AG09319 (cell line): ENCODE measurements around the gene CNNM1.

Source experiments
- DNase-seq: peaks from one replicate; pipeline ENCODE4 v3.0.0-alpha.2; 2010; ENCODE audit warnings: low read depth; ENCODE audit errors: extremely low read depth
- TF ChIP-seq, protein P1 (sequence below): IDR thresholded peaks from 2 replicates; pipeline ENCODE4 v1.5.1; 2011; ENCODE audit warnings: low read depth, mild to moderate bottlenecking, inconsistent platforms, low read length, moderate library complexity

Gene CNNM1

DNA sequence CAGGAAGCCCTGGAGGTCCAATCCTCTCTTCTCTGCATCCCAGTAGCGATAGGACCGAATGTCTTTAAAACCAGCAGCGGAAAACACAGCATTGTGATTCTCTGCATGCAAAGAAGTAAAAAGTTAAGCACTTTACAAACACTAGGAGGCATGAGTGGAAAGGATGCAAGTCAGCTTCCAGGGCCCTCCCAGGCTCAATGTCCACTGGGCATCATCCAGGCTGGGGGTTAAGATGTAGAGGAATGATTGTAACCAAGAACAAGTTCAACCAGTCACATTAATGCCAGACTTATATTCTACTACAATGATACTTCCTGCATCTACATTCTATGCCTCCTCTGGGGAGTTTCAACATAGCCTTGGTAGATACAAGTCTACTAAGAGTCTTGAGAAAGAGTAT lies 77.0 kb downstream of the CNNM1 start:
- TF ChIP-seq, protein P1, sequence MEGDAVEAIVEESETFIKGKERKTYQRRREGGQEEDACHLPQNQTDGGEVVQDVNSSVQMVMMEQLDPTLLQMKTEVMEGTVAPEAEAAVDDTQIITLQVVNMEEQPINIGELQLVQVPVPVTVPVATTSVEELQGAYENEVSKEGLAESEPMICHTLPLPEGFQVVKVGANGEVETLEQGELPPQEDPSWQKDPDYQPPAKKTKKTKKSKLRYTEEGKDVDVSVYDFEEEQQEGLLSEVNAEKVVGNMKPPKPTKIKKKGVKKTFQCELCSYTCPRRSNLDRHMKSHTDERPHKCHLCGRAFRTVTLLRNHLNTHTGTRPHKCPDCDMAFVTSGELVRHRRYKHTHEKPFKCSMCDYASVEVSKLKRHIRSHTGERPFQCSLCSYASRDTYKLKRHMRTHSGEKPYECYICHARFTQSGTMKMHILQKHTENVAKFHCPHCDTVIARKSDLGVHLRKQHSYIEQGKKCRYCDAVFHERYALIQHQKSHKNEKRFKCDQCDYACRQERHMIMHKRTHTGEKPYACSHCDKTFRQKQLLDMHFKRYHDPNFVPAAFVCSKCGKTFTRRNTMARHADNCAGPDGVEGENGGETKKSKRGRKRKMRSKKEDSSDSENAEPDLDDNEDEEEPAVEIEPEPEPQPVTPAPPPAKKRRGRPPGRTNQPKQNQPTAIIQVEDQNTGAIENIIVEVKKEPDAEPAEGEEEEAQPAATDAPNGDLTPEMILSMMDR: no peak
- DNase-seq: no peak

DNA sequence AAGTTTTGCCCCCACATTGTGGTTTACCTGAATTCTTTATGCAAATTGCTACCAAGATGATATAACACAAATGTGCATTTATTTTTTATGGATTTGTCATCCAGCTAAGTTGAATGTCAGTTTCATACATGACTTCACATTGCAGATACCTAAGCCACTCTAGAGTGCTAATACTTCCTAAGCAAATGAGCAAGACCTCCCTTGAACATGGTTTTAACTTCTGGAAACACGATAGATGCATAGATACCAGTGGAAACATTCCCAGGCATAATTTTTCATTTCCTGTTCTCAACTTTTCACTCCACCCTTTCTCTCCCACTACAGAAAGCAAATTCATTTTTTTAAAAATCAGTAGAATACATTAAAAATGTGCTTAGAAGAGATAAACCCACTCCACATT lies 81.0 kb downstream of the CNNM1 start:
- DNase-seq: no peak

DNA sequence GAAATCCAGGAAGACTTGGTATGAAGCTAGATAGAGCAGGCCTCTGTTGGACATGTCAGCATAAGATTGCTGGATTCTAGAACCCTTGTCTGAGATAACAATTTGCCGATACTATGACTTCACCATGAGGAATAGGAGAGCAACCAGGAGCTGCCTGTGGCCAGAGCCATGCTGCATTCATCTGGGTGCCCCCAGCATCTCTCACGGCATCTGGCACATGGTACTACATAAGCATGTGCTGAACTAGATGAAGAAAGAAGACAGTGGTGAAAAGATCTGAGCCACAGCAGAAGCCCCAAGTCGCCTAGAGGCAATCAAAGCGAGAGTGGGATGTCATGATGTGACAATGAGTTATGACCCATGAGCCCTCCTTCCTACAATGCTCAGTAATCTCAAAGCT lies 81.7 kb downstream of the CNNM1 start:
- no peak for DNase-seq
- TF ChIP-seq, protein P1: no peak

More for the DNA sequence above, 81.0 kb downstream of the CNNM1 start:
- TF ChIP-seq, protein P1: no peak

DNA sequence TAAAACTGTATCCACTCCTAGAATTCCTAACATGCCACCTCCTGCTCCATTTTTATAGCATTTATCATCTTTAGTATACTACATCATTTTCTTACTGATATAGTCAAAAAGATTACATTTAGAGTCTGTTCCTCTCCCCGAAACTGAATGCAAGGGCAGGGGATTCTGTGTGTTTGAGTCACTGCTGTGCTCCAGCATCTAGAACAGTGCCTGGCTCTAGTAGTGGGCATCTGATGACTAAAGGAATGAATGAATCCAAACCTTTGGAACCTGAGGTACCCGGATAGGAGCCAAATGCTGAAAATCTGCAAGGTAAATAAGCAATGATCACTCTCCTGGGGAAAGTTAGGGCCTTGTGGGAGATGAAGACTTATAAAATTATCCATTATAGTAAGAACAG lies 82.4 kb downstream of the CNNM1 start:
- DNase-seq: no peak

DNA sequence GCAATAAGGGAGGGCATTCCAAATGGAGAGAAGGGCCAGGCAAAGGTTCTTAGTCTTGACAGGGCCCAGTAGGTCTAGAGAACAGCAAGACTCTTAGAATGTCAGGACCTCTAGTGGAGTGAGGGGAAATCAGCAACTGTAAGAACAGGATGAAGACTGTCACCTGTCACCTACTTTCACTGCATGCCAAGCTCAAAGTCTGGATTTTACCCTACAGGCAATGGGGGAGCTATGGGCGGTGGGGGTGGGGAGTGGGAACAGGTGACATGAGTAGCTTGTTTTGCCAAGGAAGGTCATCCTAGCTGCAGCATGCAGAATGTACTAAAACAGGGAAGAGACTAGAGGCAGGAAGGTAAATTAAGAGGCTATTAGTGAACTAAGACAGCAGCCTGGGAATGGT lies 82.9 kb downstream of the CNNM1 start:
- no peak for DNase-seq
- TF ChIP-seq, protein P1: no peak

More for the DNA sequence above, 82.4 kb downstream of the CNNM1 start:
- TF ChIP-seq, protein P1: no peak

DNA sequence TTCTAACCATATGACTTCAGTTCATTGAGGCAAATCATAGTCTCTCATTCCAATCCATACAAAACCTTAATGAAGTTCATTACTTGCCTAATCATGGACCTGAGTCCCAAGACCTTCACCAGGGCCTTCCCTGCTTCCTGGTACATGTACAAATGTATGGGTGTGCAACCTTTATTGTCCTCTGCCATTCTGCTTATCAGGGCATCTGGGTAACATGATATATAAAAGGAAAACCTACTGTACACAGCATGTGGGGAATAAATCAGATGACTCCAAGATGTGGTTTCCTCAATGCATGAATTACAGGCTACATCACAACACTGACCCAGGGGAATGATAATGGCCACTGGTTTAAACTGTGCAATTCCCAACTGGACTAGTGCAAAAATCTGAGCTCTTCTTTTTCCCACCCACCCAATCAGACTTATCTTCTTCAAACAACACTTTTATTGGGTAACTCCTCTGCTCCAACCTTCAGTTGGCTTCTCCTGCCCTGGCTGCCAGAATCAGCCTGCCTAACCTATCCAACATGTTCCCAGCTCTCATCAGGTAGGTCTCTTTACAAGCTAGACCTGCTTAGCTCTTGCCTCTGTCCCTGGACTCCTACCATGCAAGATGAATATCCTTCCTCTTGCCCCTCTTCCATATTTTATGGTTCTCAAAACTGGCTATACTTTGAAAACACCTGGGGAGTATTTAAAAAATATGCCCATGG lies 89.9 kb downstream of the CNNM1 start:
- no peak for DNase-seq
- TF ChIP-seq, protein P1: no peak

DNA sequence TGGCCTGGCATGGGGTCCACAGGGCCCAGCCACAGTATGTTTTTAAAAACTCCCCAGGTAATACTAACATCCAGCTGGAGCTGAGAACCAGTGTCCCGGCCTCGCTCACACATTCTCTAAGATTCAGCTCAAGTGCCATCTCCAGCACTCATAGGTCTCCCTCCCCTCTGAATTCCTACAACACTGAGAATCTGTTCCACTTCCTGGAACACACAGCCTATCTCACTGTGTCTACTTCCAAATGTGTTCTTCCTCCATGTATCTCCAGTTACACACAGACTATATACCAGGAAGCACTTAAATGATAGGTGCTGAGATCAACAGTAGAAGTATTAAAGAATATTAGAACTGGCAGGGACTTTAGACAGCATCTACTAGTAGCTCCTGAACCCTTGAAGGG lies 90.5 kb downstream of the CNNM1 start:
- DNase-seq: no peak
- TF ChIP-seq, protein P1: no peak
